Measurements from ENCODE around the gene LAMA2. TPM values are rescaled to one million over a fixed set of nuclear protein-coding genes. Genes with fewer than 3 reads are reported as not detected.
"Not testable (repeated sequence)": the region's sequence is repeated elsewhere in the genome, so short reads cannot be mapped to it uniquely, and the experiment has no call there.

Gene LAMA2
- total RNA-seq, 1 donor from 2014 or later: 88.8 TPM

- DNase-seq (ENCODE audit: low spot score): no peak
- ATAC-seq: peak; percentile 79
- intact Hi-C loops (cut with DNase I): no loop called here
Measured at GRCh38 chr6:129138739-129139405, 255.9 kb downstream of the LAMA2 start.

- peak; percentile 86 for ATAC-seq
- intact Hi-C loops (cut with DNase I): no loop called here
- DNase-seq (ENCODE audit: low spot score): no peak
Measured at GRCh38 chr6:129140526-129140925, 257.6 kb downstream of the LAMA2 start.

- ATAC-seq (no peak), DNase-seq (ENCODE audit: low spot score) (no peak)
- intact Hi-C loops (cut with DNase I): no loop called here
Measured at GRCh38 chr6:129141499-129141898, 258.6 kb downstream of the LAMA2 start.

GRCh38 chr6:129146902-129147301 is 264.0 kb downstream of the LAMA2 start:
- ATAC-seq (no peak), DNase-seq (ENCODE audit: low spot score) (no peak)
- intact Hi-C loops (cut with DNase I): no loop called here

- DNase-seq (ENCODE audit: low spot score) (no peak), ATAC-seq (no peak)
- intact Hi-C loops (cut with DNase I): no loop called here
Measured at GRCh38 chr6:129150507-129150906, 267.6 kb downstream of the LAMA2 start.

- no peak for DNase-seq (ENCODE audit: low spot score)
- no peak for ATAC-seq
- intact Hi-C loops (cut with DNase I): no loop called here
Measured at GRCh38 chr6:129153257-129153656, 270.3 kb downstream of the LAMA2 start.

GRCh38 chr6:129159242-129159641 is 276.3 kb downstream of the LAMA2 start:
- DNase-seq (ENCODE audit: low spot score); ATAC-seq; intact Hi-C loops (cut with DNase I): not testable (repeated sequence)

- DNase-seq (ENCODE audit: low spot score) (no peak), ATAC-seq (no peak)
- intact Hi-C loops (cut with DNase I): no loop called here
Measured at GRCh38 chr6:129162605-129163004, 279.7 kb downstream of the LAMA2 start.

GRCh38 chr6:129163551-129163950 is 280.6 kb downstream of the LAMA2 start:
- intact Hi-C loops (cut with DNase I): no loop called here
- ATAC-seq (no peak), DNase-seq (ENCODE audit: low spot score) (no peak)

- intact Hi-C loops (cut with DNase I): no loop called here
- ATAC-seq (no peak), DNase-seq (ENCODE audit: low spot score) (no peak)
Measured at GRCh38 chr6:129164032-129164431, 281.1 kb downstream of the LAMA2 start.

GRCh38 chr6:129172279-129172995 is 289.5 kb downstream of the LAMA2 start:
- ATAC-seq; intact Hi-C loops (cut with DNase I); DNase-seq (ENCODE audit: low spot score): not testable (repeated sequence)

GRCh38 chr6:129175066-129175465 is 292.1 kb downstream of the LAMA2 start:
- DNase-seq (ENCODE audit: low spot score): no peak
- intact Hi-C loops (cut with DNase I): no loop called here
- ATAC-seq: no peak

- DNase-seq (ENCODE audit: low spot score) (no peak), ATAC-seq (peak; percentile 28)
- intact Hi-C loops (cut with DNase I): no loop called here
Measured at GRCh38 chr6:129177801-129178200, 294.9 kb downstream of the LAMA2 start.

- intact Hi-C loops (cut with DNase I): no loop called here
- no peak for DNase-seq (ENCODE audit: low spot score)
- no peak for ATAC-seq
Measured at GRCh38 chr6:129179283-129179682, 296.3 kb downstream of the LAMA2 start.

- no peak for ATAC-seq
- intact Hi-C loops (cut with DNase I): no loop called here
- no peak for DNase-seq (ENCODE audit: low spot score)
Measured at GRCh38 chr6:129181001-129181400, 298.1 kb downstream of the LAMA2 start.

GRCh38 chr6:129183187-129183591 is 300.3 kb downstream of the LAMA2 start:
- no peak for DNase-seq (ENCODE audit: low spot score)
- ATAC-seq: no peak
- intact Hi-C loops (cut with DNase I): no loop called here

- intact Hi-C loops (cut with DNase I): no loop called here
- DNase-seq (ENCODE audit: low spot score): no peak
- no peak for ATAC-seq
Measured at GRCh38 chr6:129183681-129184301, 300.9 kb downstream of the LAMA2 start.

- no peak for ATAC-seq
- intact Hi-C loops (cut with DNase I): no loop called here
- DNase-seq (ENCODE audit: low spot score): no peak
Measured at GRCh38 chr6:129184324-129184723, 301.4 kb downstream of the LAMA2 start.

- DNase-seq (ENCODE audit: low spot score) (no peak), ATAC-seq (no peak)
- intact Hi-C loops (cut with DNase I): no loop called here
Measured at GRCh38 chr6:129184808-129185366, 301.9 kb downstream of the LAMA2 start.

- DNase-seq (ENCODE audit: low spot score): no peak
- intact Hi-C loops (cut with DNase I): no loop called here
- ATAC-seq: no peak
Measured at GRCh38 chr6:129186988-129187387, 304.1 kb downstream of the LAMA2 start.
